ENCODE results near the gene SNRPD3. TPM values are rescaled to one million over a fixed set of nuclear protein-coding genes. Genes with fewer than 3 reads are reported as not detected.
A peak's percentile ranks its signal among the peaks of the same experiment; 100 is the strongest.

Gene SNRPD3
- total RNA-seq, 1 donor from 2014 or later: 96.5 TPM

DNA sequence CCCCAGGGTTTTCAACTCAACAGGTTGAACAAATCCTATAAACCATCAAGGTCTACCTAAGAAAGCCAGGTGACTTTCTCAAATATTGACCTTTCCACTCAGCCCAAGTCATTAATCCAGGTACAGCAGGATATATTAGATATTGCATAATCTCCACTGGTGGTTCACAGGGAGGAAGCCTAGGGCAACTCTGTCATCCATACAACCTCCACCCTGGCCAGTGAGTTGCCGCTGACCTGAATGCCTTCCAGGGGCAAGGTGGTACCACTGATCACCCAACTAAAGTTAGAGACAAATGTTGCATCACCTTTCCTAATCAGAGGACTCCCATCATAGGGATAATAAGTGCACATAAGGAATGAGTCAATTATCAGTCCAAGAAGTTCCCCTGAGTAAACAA, 23.7 kb upstream of the SNRPD3 start:
- TF ChIP-seq, protein P1, sequence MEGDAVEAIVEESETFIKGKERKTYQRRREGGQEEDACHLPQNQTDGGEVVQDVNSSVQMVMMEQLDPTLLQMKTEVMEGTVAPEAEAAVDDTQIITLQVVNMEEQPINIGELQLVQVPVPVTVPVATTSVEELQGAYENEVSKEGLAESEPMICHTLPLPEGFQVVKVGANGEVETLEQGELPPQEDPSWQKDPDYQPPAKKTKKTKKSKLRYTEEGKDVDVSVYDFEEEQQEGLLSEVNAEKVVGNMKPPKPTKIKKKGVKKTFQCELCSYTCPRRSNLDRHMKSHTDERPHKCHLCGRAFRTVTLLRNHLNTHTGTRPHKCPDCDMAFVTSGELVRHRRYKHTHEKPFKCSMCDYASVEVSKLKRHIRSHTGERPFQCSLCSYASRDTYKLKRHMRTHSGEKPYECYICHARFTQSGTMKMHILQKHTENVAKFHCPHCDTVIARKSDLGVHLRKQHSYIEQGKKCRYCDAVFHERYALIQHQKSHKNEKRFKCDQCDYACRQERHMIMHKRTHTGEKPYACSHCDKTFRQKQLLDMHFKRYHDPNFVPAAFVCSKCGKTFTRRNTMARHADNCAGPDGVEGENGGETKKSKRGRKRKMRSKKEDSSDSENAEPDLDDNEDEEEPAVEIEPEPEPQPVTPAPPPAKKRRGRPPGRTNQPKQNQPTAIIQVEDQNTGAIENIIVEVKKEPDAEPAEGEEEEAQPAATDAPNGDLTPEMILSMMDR (IDR thresholded peaks at IDR 0.05): no peak
- Mint-ChIP-seq H3K9me3 (no peaks in the 10 kb centered on the region), H3K27ac (no peak overlapping the region)

DNA sequence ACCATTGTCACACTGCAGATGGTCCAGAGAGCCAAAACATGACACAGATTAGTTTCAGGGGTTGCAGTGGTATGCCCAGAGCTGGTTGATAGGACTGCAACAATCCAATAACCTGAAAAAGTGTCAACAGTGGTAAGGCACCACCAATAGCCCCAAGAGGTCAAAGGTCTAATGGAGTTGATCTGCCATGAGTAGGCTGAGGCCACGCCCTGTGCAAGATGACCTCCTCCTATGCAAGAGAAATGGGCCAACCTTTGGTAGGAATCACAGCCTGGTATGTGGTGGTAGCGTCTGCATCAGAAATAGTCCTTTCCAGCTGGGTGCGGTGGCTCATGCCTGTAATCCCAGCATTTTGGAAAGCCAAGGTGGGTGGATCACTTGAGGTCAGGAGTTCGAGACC, 20.5 kb upstream of the SNRPD3 start:
- H3K36me3 Mint-ChIP-seq (ENCODE audit: low read depth): peaks cover 24% of the 10 kb centered on the region
- H3K27me3 Mint-ChIP-seq: no peaks in the 10 kb centered on the region
- ChIA-PET POLR2A (no interaction called here), CTCF (interaction anchor here (0.7 kb wide), 1 partner anchor 142 kb away, joined by 3 read pairs; no protein-coding TSS in a partner anchor)
- H3K27ac Mint-ChIP-seq: no peak overlapping the region
- no peaks in the 10 kb centered on the region for H3K9me3 Mint-ChIP-seq
- no peak overlapping the region for H3K4me3 Mint-ChIP-seq
- DNase-seq (no peak), ATAC-seq (ENCODE audit: low read depth) (no peak)
- intact Hi-C loops (cut with micrococcal nuclease): no loop called here
- TF ChIP-seq, protein P1 (IDR thresholded peaks at IDR 0.05): no peak
- H3K4me1 Mint-ChIP-seq: peaks cover 9% of the 10 kb centered on the region

More for the DNA sequence above, 23.7 kb upstream of the SNRPD3 start:
- ChIA-PET CTCF (no interaction called here), POLR2A (no interaction called here)
- no peak for DNase-seq
- H3K36me3 Mint-ChIP-seq (ENCODE audit: low read depth): peaks cover 4% of the 10 kb centered on the region
- ATAC-seq (ENCODE audit: low read depth): no peak
- intact Hi-C loops (cut with micrococcal nuclease): no loop called here
- no peaks in the 10 kb centered on the region for H3K4me1 Mint-ChIP-seq
- no peaks in the 10 kb centered on the region for H3K27me3 Mint-ChIP-seq
- no peak overlapping the region for H3K4me3 Mint-ChIP-seq

DNA sequence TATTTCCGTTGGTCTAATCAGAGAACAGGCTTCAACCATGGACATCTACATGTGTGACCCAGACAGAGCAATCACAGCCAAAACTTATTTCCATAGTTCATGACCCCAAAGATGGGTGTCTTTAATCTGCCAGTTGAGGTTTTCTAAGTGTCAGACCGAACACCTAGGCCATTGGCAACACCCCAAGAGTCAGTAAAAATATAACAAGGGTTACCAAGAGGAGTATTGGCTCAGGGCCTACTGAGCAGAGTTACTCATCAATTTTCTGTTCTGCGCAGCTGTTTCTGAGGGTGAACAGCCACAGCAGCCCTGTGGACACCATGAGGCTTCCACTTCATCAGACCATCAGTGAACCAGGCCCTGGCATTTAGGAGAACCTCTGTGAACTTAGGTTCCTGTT, 19.7 kb upstream of the SNRPD3 start:
- ATAC-seq (ENCODE audit: low read depth): no peak
- TF ChIP-seq, protein P1 (IDR thresholded peaks at IDR 0.05): no peak
- intact Hi-C loops (cut with micrococcal nuclease): no loop called here
- peaks cover 32% of the 10 kb centered on the region for H3K36me3 Mint-ChIP-seq (ENCODE audit: low read depth)
- H3K27ac Mint-ChIP-seq: no peak overlapping the region
- DNase-seq: no peak
- no peaks in the 10 kb centered on the region for H3K27me3 Mint-ChIP-seq
- H3K4me3 Mint-ChIP-seq: no peak overlapping the region
- POLR2A ChIA-PET: no interaction called here
- CTCF ChIA-PET: no interaction called here
- no peaks in the 10 kb centered on the region for H3K9me3 Mint-ChIP-seq
- H3K4me1 Mint-ChIP-seq: peaks cover 14% of the 10 kb centered on the region

DNA sequence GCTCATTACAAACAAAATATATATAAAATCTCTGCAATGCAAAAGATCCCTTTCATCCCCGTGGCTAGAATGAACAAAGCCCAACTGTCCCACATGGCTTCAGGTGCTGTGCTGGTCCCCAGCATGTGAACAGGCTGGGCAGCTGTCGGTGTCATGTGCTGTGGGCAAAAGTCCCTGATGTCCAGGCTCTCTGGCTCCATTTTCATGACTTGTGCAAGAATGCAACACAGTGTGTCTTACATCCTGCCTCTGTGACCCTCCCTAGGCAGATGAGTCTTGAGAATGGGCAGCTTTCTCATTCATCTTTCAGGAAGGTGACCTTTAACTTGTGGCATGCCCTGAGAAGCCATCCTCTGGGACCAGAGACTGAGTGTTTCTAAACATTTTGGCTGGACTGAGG, 15.3 kb upstream of the SNRPD3 start:
- TF ChIP-seq, protein P1 (IDR thresholded peaks at IDR 0.05): no peak
- peaks cover 39% of the 10 kb centered on the region for H3K4me1 Mint-ChIP-seq
- no peak overlapping the region for H3K4me3 Mint-ChIP-seq
- intact Hi-C loops (cut with micrococcal nuclease): no loop called here
- no peaks in the 10 kb centered on the region for H3K9me3 Mint-ChIP-seq
- no peak for DNase-seq
- CTCF ChIA-PET: no interaction called here
- H3K27me3 Mint-ChIP-seq: no peaks in the 10 kb centered on the region
- peaks cover 71% of the 10 kb centered on the region for H3K36me3 Mint-ChIP-seq (ENCODE audit: low read depth)
- POLR2A ChIA-PET: interaction anchor here (0.9 kb wide), 1 partner anchor 20 kb away, joined by 8 read pairs; no protein-coding TSS in a partner anchor
- H3K27ac Mint-ChIP-seq: peak overlapping the region; percentile 69
- ATAC-seq (ENCODE audit: low read depth): no peak

DNA sequence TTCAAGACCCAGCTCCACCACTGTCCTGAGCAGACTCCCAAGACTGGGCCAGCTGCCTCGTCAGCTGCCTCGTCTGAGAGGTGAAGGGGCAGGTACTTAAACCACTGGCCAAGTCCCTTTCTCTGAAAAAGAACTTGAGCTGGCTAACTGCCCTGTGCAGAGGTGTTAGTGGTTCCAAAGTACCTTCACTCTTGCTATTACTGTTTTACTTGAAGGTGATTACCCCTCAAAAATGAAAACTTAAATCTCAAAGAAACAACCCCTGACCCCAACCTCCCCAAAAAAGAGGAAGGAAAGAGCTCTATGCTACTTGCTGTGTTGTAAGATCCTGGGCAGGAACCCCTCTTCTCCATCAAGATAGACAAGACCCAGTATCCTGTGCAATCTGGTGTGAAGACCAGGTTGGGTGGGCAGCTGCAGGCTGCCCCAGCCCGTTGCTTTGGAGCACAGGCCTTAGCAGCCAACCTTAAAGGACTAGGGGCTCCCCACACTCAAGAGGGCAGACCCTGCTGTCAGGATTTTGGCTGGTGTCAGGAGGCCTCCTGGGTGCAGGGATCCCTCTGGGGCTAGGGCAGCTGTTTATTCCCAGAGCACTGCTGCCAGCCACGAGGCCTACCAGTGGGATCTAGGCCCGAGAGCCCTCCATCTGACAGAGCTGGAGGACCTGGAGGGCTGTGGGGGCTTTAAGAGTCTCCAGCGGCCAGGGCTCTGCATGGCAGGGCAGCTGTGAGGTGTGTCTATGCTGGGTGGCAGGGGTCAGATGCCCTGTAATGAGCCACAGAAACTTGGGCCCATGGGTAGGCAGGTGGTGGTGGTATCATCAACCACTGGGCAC, 13.9 kb upstream of the SNRPD3 start:
- no peaks in the 10 kb centered on the region for H3K9me3 Mint-ChIP-seq
- peaks cover 83% of the 10 kb centered on the region for H3K36me3 Mint-ChIP-seq (ENCODE audit: low read depth)
- H3K4me1 Mint-ChIP-seq: peaks cover 39% of the 10 kb centered on the region
- POLR2A ChIA-PET: interaction anchor here (2.6 kb wide), 1 partner anchor 12 kb away, joined by 22 read pairs; the partner anchor contains the start of gene GUCD1
- H3K4me3 Mint-ChIP-seq: peak overlapping the region; percentile 11
- intact Hi-C loops (cut with micrococcal nuclease): no loop called here
- CTCF ChIA-PET: no interaction called here
- H3K27ac Mint-ChIP-seq: peak overlapping the region; percentile 56
- TF ChIP-seq, protein P1 (IDR thresholded peaks at IDR 0.05): no peak
- DNase-seq: no peak
- ATAC-seq (ENCODE audit: low read depth): peak; percentile 25
- H3K27me3 Mint-ChIP-seq: no peaks in the 10 kb centered on the region

Measured in activated B cell treated with CpG ODN at 0.5 μM for 24 hours (primary cell).